GM12873 (cell line): ENCODE measurements around the gene DNAH14.

ENCODE experiments used
- TF ChIP-seq, protein P1 (sequence below): IDR thresholded peaks from 2 replicates; pipeline ENCODE4 v1.5.1; 2012; ENCODE audit warnings: low read depth, mild to moderate bottlenecking, moderate library complexity, low read length, control low read depth; ENCODE audit not compliant: insufficient read depth; ENCODE audit errors: missing control alignments

The DNAH14 gene

DNA sequence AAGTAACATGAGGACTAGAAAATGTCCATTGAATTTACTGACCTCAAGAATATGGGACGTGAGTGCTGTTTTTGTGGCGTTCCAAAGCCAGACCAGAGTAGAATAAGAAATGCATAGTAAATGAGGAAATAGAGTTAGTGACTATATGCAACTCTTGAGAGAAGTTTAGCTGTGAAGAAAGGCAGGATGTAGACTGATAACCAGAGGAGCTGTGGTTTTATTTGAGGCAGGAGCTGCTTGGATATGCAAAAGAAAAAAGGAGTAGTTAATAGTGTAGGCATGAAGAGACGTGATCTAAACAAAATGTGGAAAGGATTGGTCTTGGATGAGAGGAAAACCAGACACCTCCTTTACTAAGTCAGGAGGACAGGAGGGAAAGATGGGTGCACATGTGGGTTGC is 28.2 kb downstream of the DNAH14 start:
- TF ChIP-seq, protein P1, sequence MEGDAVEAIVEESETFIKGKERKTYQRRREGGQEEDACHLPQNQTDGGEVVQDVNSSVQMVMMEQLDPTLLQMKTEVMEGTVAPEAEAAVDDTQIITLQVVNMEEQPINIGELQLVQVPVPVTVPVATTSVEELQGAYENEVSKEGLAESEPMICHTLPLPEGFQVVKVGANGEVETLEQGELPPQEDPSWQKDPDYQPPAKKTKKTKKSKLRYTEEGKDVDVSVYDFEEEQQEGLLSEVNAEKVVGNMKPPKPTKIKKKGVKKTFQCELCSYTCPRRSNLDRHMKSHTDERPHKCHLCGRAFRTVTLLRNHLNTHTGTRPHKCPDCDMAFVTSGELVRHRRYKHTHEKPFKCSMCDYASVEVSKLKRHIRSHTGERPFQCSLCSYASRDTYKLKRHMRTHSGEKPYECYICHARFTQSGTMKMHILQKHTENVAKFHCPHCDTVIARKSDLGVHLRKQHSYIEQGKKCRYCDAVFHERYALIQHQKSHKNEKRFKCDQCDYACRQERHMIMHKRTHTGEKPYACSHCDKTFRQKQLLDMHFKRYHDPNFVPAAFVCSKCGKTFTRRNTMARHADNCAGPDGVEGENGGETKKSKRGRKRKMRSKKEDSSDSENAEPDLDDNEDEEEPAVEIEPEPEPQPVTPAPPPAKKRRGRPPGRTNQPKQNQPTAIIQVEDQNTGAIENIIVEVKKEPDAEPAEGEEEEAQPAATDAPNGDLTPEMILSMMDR = no peak

DNA sequence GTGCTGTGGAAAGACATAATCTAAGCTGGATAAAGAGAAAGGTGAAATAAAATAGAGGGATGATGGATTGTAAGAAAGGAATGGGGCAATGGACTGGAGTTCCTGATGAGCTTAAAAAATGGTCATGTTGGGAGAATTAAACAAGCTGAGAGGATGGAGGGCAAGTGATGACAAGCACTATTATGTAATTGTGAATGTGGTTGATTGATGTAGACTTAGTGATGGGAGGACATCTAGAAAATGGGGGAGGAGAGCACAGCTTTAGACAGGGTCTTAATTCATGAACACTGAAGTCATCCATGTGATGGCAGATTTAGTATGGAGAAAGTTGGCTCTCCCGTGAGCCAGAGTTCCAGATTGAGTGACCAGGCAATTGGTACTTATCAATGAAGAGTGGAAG is 29.0 kb downstream of the DNAH14 start:
- TF ChIP-seq, protein P1 = no peak

DNA sequence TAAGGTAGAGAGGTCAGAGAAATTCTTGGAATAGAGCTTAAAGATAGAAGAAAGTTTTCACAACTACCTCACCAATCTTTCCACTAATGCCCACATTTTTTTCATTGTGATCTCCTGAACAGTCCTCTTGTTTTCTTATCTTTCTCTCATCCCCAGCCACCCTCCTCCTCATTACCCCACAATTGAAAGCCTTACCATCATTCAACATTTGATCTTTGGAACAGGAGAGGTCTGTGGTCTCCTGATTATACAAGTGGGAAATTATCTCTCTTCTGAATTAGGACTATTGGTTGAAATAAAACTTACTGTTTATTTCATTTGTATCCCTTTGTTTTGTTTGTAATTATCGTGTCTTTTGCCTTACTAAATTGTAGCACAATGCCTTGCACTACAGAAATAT is 29.6 kb downstream of the DNAH14 start:
- TF ChIP-seq, protein P1 = no peak

DNA sequence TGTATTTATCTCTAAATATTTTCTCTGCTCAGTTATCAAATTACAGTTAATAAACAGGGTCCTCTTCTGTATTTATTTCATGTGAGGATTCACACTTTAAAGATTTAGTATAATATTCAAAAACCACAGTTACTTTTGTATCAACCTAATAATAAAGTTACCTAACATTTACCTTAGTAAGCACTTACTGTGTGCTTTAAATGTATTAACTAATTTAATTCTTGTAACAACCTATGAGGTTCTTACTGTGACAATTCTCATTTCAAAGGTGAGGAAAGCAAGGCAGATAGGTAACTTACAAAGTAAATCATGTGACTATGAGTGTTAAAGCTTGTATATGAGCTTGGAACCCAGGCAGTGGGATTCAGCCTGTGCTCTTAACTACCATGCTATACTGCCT is 30.2 kb downstream of the DNAH14 start:
- TF ChIP-seq, protein P1 = no peak

DNA sequence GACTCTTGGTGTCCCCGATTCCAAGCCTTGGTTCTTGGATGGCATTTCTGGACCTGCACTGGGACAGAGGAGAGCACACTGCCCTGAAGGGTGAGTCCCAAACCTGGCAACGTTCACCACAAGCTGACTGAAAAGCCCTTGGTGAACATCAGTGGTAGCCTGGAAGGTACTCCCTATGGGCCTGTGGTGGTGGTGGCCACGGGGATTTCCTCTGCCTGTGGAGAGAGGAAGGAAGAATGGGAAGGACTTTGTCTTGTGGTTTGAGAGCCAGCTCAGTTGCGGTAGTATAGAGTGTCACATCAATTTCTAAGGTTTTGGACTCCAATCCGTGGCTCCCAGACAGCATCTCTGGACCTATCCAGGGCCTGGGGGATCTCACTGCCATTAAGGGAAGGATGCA is 50.7 kb downstream of the DNAH14 start:
- TF ChIP-seq, protein P1 = no peak

DNA sequence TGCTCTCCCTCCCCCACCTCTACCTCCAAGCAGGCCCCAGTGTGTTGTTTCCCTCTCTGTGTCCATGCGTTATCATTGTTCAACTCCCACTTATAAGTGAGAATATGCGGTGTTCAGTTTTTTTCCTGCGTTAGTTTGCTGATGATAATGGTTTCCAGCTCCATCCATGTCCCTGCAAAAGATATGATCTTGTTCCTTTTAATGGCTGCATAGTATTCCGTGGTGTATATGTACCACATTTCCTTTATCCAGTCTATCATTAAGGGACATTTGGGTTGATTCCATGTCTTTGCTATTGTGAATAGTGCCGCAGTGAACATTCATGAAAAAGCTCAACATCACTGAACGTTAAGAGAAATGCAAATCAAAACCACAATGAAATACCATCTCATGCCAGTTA is 58.6 kb downstream of the DNAH14 start:
- TF ChIP-seq, protein P1 = no peak

DNA sequence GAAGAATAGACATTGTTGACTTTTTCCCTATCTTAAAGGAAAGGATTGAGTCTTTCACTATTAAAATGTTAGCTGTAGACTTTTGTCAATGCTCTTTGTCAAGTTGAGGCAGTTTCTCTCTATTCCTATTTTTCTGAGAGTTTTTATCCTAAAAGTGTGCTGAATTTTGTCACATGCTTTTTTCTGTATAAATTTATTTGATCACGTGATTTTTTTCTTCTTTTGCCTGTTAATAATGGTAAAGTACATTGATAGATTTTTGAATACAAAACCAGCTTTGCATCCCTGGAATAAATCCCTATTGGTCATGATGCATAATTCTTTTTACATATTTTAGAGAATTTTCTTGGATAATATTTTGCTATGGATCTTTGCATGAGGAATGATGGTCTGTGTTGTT is 60.1 kb downstream of the DNAH14 start:
- TF ChIP-seq, protein P1 = no peak
